COLO668 (cell line): ENCODE measurements around the gene GNA14.
"Not testable (repeated sequence)": the region's sequence is repeated elsewhere in the genome, so short reads cannot be mapped to it uniquely, and the experiment has no call there.

Experiments used
- DNase-seq: peaks from one replicate; lab custom pipeline; 2025; ENCODE audit not compliant: unreplicated experiment; lab: John Stamatoyannopoulos, UW

The GNA14 gene

GRCh38 chr9:77648234-77649108, at the start of gene GNA14:
TSS of gene GNA14 (minus strand) at chr9:77648322. CDS start at chr9:77647793, 529 bp downstream.
- DNase-seq: peak; percentile 85

DNA sequence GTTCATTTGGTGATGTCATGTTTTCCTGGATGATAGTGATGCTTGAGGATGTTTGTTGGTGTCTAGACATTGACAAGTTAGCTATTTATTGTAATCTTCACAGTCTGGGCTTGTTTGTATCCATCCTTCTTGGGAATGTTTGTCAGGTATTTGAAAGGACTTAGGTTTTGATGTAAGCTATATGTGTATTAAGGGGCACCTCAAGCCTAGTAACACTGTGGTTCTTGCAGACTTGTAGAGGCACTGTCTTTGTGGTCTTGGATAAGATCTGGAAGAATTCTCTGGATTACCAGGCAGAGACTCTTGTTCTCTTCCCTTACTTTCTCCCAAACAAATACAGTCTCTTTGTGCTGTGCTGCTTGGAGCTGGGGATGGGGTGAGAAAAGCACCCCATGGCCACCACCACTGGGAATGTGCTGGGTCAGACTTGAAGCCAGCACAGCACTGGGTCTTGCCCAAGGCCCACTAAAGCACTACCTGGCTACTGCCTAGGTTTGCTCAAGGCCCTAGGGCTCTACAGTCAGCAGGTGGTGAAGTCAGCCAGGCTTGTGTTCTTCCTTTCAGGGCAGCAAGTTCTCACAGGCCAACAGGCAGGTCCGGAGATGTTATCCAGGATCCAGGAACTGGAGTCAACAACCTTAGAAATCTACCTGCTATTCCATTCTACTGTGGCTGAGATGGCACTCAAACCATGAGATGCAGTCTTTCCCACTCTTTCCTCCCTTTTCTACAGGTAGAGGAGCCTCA, 49.3 kb upstream of the GNA14 start:
- DNase-seq: no peak

GRCh38 chr9:77690723-77691122, 42.6 kb upstream of the GNA14 start:
- not testable (repeated sequence) for DNase-seq

DNA sequence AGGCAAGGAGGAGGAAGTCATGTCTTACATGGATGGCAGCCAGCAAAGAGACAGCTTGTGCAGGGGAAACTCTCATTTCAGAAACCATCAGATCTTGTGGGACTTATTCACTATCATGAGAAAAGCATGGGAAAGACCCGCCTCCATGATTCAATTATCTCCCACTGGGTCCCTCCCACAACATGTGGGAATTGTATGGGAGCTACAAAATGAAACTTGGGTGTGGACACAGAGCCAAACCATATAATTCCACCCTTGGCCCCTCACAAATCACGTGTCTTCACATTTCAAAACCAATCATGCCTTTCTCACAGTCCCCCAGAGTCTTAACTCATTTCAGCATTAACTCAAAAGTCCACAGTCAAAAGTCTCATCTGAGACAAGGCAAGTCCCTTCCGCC, 42.0 kb upstream of the GNA14 start:
- not testable (repeated sequence) for DNase-seq

- DNase-seq: peak; percentile 9
Measured at GRCh38 chr9:77687737-77688136, 39.6 kb upstream of the GNA14 start.

GRCh38 chr9:77680581-77680980, 32.5 kb upstream of the GNA14 start:
- no peak for DNase-seq

GRCh38 chr9:77679661-77680368, 31.7 kb upstream of the GNA14 start:
- DNase-seq: no peak

GRCh38 chr9:77679088-77679487, 31.0 kb upstream of the GNA14 start:
- DNase-seq: no peak

GRCh38 chr9:77677957-77678535, 29.9 kb upstream of the GNA14 start:
- DNase-seq: no peak

- no peak for DNase-seq
Measured at GRCh38 chr9:77677397-77677796, 29.3 kb upstream of the GNA14 start.

- no peak for DNase-seq
Measured at GRCh38 chr9:77673941-77674791, 26.0 kb upstream of the GNA14 start.

DNA sequence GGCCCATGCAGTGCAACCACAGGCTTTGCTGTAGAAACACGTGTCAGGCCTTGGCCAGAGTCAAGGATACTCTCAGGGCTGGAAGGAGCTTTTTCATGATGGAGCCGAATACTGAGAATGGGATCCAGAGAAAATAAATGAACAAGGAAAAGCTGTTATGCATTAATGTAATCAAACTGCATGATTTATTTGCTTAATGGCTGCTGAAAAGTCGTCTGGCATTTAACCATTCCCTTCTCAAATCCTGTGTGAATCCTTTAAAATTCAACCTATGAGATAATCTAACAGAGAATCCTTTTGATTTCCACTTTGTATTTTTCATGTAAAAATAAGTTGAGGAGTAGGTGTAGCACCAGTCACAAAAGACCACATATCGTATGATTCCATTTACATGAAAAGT, 24.1 kb upstream of the GNA14 start:
- no peak for DNase-seq

- DNase-seq: no peak
Measured at GRCh38 chr9:77667151-77667550, 19.0 kb upstream of the GNA14 start.

- peak; percentile 28 for DNase-seq
Measured at GRCh38 chr9:77663754-77664153, 15.6 kb upstream of the GNA14 start.

- DNase-seq: no peak
Measured at GRCh38 chr9:77661566-77662085, 13.5 kb upstream of the GNA14 start.

GRCh38 chr9:77659926-77660325, 11.8 kb upstream of the GNA14 start:
- no peak for DNase-seq

GRCh38 chr9:77651203-77651602, 3.1 kb upstream of the GNA14 start:
- no peak for DNase-seq

DNA sequence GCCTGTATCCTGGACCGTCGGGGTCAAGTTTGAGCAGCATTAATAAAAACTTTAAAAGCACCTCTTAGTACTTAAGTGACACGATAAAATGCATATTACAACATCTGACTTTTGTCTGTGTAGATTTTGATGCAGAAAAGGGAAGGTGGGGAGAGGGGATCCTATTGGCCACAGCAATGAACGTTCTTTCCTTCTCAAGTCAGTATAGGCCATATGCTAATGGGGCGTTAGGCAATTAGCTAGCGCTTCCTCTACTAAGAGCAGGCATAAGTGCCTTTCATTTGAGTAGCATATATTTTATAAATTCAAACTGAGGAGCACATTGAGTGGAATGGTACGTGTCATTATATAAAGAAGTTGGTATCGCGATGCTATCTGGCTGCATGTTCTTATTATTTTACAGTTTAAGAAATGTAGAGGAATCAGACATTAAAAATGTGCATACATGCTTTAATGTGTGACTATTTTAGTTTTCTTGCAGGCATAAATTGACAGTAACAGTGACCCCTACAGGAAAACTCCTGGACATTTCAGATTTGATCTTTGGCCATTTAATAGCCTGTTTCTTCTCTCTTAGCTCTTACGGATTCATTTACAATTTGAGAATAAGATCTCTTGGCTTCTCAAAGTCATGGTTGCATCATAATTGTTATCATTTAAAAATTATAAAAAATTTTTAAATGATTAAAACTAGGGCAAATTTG, 1.1 kb upstream of the GNA14 start:
- DNase-seq: no peak
